NCI-H1092 (cell line): Measurements from ENCODE around the gene GIGYF1.
A peak's percentile ranks its signal among the peaks of the same experiment; 100 is the strongest.
"Not testable (repeated sequence)": the region's sequence is repeated elsewhere in the genome, so short reads cannot be mapped to it uniquely, and the experiment has no call there.

ENCODE experiments used
- DNase-seq: peaks from one replicate; lab custom pipeline; 2025; lab: John Stamatoyannopoulos, UW

Gene GIGYF1

DNA sequence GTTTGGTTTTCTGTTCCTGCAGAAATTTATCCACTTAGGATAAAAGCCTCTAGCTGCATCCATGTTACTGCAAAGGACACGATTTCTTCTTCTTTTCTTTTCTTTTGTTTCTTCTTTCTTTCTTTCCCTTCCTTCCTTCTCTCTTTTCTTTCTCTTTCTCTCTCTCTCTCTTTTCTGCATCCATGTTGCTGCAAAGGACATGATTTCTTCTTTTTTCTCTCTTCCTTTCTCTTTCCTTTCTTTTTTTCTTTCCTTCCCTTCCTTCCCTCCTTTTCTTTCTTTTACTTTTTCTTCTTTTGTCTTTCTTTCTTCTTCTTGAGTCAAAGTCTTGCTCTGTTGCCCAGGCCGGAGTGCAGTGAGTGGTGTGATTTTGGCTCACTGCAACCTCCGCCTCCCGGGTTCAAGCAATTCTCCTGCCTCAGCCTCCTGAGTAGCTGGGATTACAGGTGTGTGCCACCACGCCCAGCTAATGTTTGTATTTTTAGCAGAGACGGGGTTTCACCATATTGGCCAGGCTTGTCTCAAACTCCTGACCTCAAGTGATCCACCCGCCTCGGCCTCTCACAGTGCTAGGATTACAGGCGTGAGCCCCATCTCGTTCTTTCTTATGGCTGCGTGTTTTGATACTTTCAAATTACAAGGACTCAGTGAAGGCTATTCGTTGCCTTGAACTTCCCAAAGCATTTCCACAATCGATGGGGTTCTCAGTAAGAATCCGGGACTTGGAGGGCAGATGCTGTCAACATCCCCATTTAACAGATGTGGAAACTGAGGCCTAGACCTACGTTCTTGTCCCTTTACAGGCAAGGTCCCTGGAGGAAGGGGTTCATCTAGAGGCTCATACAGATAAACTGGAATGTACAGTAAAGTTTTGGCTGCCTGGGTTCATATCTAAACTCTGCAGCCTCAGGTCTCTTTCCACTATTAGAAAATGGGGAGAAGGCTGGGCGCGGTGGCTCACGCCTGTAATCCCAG, 22.4 kb downstream of the GIGYF1 start:
- DNase-seq, result no peak

DNA sequence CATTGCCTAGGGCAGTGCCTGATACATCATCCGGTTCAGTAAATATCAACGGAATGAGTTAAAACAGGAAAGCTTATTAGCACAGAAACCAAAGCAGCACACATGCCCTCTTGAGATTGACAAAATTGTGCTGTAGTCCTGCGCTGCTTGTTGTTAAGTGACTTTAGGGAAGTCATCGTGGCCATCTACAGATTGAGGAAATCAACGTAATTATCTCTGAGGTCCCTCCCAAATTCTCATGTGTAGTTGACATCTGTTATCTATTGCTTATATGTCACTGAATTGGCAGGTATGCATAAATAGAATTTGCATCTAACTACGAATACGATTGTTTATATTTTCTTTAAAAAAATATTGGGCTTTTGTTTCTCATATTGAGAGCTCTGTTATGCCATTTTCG, 24.0 kb downstream of the GIGYF1 start:
- DNase-seq, result no peak

DNA sequence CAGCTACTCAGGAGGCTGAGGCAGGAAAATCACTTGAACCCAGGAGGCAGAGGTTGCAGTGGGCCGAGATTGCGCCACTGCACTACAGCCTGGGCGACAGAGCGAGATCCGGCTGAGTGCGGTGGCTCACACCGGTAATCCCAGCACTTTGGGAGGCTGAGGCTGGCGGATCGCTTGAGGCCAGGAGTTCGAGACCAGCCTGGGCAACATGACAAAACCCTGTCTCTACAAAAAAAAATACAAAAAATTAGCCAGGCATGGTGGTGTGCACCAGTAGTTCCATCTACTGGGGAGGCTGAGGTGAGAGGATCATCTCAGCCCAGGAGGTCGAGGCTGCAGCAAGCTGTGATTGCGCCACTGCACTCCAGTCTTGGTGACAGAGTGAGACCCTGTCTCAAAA, 24.9 kb downstream of the GIGYF1 start:
- not testable (repeated sequence) for DNase-seq

DNA sequence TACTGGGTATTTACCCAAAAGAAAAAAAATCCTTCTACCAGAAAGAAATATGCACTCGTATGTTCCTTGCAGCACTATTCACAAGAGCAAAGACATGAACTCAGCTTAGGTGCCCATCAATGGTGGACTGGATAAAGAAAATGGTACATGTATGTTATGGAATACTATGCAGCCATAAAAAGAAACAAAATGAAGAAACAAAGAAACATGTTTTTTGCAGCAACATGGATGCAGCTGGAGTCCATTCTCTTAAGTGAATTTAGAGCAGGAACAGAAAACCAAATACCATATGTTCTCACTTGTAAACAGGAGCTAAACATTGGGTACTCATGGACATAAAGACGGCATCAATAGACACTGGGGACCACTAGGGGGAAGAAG, 26.0 kb downstream of the GIGYF1 start:
- DNase-seq, result no peak

DNA sequence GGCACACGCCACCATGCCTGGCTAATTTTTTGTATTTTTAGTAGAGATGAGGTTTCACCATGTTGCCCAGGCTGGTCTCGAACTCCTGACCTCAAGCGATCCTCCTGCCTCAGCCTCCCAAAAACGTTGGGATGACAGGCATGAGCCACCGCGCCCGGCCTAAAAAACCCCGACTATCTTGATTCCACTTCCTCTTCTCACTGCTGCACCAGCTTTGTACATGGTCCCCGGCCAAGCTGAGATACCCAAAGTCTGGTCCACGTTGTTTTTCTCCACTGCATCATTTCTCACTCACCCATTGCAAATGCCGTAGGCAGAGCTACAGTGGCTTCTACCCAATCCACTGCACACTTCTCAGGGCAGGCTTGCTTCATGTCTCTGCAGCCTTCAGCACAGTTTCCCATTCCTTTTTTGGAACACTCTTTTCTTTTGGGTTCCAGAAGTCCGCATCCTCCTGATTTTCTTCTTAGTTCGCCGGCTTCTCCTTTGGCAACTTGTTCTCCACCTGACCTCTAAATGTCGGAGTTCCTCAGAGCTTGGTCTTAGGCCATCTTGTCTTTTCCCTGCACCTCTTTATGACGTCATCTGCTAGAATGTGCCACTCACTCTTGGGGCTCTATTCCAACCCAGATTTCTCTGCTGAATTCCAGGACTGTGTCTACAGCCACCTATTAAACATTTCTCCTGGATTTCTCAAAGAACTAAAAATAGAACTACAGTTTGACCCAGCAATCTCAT, 26.6 kb downstream of the GIGYF1 start:
- no peak for DNase-seq

DNA sequence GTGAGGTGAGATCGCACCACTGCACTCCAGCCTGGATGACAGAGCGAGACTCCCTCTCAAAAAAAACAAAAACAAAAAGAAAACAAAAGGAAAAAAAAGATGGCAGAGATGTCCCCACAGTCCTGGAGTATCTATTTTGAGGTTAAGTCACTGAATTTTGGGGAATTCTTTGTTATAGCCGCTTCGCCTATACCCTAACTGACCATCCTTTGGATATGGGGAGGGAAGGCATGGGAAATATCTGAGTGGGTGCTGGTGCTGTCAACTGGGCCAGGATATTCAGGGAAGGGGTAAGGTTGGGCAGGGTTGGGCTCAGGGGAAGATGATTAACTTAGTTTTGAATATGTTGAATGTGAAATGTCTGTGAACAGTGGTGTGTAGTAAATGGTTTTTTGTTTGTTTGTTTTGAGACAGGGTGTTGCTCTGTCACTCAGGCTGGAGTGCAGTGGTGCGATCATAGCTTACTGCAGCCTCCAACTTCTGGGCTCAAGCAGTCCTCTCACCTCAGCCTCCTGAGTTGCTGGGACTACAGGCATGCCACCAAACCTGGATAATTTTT, 28.8 kb downstream of the GIGYF1 start:
- DNase-seq, result no peak

DNA sequence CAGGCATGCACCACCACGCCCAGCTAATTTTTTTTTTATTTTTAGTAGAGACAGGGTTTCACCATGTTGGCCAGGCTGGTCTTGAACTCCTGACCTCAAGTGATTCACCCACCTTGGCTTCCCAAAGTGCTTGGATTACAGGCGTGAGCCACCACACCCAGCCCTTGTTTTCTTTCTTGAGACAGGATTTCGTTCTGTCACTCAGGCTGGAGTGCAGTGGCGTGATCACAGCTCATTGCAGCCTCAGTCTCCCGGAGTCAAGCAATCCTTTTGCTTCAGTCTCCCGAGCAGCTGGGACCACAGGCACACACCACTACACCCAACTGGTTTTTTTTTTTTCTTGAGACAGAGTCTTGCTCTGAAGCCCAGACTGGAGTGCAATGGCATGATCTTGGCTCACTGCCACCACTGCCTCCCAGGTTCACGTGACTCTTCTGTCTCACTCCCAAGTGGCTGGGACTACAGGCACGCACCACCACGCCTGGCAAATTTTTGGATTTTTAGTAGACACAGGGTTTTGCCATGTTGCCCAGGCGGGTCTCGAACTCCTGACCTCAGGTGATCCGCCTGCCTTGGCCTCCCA, 31.8 kb downstream of the GIGYF1 start:
- not testable (repeated sequence) for DNase-seq

DNA sequence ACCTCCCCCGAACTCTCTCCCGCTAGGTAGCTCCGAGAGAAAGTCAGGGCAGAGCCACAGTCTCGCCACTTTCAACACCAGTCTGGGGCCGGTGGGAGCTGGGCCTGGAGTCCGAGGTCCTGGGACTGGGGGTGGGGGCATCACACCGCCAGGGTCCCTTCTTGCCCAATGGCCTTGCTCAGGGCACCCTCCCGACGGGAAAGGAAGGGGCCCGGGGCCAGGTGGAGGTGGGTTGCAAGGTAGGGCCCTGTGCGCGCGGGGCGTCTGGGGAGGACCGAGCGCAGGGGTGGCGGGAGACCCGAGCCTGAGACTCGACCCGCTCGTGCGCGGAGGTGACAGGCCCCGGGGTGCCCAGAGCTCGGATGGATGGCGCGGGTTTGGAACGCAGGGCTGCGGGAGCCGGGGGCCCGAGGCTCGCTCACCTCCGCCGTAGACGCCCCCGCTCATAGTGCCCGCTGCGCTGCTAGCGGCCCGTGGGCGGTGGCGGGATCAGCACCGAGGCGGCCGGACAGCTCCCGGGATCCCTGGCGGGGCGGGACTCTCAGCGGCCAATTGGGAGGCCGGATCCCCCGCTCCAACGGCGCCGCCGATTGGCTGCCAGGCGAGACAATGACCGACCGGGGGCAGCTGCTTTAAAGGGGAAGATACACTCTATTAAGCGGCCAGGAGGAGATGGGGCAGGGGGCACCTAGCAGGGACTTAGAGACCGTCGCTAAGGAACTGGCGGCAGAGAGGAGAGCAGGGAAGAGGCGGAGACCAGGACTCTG, 38.0 kb downstream of the GIGYF1 start, which contains the start of gene ACTL6B:
TSS of gene ACTL6B (minus strand) at position 541 of the 767 bp plus-strand sequence. CDS start at position 447, 94 bp downstream.
- peak; percentile 87 for DNase-seq

DNA sequence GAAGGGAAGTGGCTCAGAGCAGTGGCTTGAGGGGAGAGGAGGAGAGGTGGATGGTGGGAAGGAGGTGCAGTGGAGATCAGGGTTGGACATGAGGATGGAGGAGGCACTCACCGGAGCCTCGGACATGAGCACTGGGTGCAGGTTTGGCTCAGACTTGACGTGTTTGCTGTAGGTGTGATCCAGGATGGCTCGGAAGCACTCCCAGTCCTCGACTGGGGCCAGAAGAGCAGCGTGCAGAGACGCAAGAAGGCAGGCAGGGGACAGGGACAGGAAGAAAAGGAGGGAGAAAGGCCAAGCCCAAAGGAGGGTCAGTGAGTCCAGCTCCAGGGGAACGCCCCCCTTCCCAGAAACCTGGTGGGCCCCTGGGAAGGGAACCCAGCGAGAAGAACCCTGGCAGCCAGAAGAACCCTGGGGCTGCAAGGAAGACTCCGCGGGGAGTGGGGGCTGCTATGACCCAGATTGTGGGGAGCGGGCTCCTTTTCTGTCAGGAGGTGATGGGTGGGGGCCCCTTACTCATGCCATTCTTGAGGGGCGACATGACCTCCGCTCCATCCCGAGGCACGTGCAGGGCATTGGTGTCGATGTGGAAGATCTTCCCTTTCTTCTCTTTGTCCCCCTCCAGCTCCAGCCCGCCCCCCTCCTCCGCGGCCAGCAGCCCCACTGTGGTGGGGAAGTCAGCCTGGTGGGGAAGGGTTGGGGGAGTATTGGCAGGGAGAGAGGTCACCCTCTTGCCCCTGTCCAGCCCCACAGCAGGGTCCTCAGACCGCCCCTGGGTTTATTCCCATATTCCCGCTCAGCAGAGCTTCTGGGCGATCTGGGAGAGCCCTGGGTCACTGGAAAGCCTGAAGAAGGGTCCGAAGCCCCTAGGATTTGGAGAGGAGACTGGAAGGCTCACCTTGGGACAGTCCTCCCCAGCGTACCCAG, 38.9 kb downstream of the GIGYF1 start:
- no peak for DNase-seq

DNA sequence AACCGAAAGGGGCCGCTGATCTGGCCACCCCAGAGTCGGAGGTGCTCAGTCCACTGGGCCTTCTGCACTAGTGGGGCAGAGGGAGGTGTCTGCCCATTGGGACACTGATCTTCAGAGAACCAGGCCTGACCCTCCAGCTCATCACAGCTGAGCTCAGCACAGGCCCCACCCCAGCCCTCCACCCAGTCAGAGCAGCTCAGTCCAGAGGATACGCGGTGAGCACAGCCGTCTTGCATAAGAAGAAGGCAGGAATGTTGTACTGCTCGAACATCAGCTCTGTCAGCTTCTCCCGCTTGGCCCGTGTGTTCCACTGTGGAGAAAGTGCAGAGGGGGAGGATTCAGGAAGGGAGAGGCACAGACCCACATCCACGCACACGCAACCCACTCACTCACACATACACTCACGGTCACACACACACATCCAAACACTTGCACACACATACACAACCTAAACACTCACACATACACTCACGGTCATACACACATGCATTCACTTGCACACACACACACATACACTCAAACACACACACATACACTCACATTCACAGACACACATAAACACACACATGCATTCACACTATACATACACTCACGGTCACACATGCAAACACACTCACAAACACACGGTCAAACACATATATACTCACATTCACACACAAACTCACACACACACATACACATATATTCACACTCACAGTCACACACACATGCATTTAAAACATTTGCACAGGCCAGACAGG, 44.1 kb downstream of the GIGYF1 start:
- no peak for DNase-seq

DNA sequence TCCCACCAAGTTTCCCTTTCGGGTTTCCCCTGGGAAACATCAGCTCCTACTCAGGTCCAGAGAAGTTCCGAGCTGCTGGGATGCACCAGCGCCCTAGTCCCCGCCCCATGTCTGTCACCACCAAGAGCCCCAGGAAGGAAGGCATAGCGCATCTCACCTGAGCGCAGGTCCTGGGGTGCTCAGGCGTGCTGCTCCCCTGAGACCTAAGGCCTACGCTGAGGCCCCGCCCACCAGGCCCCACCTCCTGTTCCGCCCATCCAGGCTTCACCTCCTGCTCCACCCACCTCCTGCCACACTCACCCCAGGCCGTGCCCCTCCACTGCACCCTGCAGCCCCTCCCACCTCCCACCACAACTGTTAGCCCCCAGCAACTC, 51.5 kb downstream of the GIGYF1 start:
- no peak for DNase-seq

DNA sequence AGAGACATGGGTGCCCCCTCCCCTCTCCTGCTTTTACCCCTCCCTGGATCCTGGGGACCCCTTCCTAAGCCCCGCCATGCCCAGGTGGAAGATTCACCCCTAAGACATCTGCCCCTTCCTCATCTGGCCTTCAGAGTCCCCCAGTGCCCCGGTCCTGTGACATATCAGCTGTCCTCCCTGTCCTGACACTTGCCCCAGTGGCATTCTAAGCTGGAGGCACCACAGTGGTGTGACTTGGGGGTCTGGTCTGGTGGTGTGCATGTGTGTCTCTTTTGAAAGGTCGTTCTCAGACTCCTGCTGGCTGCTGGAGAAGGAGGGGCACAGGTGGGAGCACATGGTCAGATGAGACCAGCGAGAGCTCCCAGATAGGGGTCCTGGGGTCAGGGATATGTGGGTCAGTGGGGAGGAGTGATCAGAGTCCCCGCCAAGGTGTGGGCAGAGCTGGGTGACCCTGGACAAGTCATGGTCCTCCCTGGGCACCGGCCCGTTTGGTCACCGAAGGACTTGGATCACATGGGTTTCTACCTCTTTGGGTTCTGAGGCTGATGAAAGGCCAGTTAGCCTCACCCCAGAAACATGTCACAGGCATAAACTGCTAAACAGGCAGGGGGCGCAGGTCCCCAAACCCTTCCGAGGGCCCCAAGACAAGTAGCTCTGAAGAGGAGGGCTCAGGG, 52.1 kb downstream of the GIGYF1 start:
- DNase-seq, result no peak

DNA sequence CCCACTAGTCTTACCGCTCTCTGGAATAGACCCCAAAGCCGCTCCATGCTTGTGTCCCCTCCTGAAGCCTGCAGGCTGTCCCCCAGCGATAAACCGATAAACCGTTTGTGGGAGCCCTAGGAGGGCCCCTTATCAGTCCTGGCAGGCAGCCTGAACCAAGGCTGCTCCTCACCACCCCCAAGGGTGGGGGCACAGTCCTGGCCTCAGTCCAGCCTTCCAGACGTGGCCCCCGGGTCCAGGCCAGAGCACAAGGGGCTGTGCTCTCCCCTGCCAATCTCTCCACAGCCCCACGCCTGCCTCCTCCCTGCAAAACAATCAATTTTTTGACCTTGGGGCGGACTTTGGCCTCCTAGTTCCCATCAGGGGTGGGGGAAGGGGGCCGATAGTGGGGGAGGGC, 52.6 kb downstream of the GIGYF1 start, which contains the start of gene TFR2:
TSS of gene TFR2 (minus strand) at position 90 of the 397 bp plus-strand sequence. CDS start at position 47, 43 bp downstream.
- no peak for DNase-seq

DNA sequence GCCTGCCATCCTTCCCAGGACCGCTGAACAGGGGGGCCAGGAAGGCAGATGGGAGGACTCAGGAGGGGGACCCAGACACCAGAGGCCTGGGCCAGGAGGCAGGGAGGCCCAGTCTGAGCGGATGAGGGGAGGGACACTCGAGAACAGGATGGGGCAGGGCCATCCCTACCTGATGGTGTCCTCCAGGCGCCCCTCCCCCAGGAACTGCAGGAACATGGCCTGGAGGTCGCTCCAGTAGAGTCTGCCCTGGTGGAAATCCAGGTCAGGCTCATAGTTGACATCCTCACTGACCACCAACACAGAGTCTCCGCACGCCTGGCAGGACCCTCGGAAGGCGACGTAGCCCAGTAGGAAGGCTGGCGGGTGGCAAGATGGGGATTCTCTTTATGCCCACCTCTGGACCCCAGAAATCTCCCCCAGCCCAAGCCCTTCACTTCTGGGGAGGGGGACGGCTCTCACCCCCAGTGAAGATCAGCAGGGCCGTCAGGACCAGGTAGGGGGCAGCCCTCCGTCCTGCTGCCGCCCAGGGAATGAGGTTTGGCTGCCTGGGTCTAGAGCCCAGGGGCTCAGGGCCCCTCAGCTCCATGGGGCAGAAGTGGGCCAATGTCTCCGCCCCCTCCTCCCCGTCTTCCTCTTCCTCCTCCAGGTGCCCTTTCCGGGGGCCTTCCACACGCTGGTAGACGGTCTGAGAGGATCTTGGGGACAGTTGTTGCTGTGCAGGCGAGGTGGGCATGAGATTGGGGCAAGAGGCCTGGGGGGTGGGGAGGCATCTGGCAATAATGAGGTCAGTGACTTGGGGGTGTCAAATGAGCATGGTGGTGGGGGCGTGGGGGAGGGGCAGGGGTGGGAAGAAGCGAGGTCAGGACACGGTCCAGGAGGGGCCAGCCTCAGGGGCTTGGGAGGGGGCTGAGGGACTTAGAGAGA, 53.3 kb downstream of the GIGYF1 start:
- DNase-seq, result no peak

DNA sequence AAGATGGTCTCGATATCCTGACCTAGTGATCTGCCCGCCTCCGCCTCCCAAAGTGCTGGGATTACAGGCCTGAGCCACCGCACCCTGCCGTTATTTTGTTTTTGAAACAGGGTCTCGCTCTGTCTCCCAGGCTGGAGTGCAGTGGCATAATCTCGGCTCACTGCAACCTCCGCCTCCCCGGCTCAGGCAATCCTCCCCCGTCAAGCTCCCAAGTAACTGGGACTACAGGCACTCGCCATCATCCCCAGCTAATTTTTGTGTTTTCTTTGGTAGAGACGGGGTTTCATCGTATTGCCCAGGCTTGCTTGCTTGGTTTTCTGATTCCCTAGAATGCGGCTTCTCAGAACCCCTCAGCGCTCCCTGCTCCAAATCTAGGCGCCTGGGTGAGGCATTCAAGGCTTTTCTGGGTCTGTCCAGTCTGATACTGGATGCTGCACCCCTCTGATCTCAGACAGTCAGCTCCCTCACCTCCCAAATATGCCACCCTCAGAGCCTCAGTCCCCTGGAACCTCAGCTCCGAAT, 54.0 kb downstream of the GIGYF1 start:
- no peak for DNase-seq

DNA sequence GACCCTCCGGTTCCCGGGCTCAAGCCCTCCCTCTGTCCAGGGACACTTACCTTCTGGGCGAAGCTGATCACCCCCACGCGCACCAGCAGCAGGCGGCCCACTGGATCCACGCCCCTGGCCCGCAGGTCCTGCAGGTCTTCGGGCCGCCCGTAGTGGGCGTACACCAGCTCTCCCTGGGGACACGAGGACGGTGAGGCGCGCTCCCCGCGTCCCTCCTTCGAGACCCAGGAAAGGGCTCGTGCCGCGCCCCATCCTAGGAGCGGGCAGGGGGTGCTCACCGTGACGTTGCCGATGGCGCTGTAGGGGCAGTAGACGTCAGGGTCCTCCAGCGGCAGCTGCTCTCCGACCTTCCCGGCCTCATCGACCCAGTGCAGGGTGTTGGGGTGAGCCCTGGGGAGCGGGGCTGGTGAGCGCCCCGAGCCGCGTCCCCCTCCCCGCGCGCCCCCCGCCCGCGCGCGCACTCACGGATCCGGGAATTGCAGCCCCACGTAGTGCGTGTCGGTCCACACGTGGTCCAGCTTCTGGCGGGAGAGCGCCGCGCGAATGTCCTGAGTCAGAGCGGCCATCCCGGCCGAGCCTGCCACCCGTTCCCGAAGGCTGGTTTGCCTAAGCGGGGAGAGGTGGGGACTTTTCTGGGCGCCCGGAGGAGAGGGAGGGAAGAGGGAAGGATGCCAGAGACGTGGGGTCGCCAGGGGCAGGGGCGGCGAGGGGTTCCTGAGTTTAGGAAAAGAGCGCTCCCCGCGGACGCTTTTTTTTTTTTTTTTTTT, 60.9 kb downstream of the GIGYF1 start:
- peak; percentile 51 for DNase-seq

DNA sequence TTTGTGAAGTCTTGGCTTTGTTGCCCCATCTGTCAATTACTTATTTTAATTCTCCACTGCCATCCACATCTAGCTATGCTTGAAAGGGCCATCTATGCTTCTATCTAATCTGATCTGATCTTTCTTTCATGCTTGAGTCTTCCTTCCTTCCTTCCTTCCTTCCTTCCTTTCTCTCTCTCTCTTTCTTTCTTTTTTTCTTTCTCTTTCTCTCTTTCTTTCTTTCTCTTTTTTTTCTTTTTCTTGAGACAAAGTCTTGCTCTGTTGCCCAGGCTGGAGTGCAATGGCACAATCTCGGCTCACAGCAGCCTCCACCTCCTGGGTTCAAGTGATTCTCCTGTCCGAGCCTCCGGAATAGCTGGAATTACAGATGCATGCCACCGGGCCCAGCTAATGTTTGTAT, 64.0 kb downstream of the GIGYF1 start:
- DNase-seq, result no peak
